ENCODE data around the gene NOLC1.

The NOLC1 gene

DNA sequence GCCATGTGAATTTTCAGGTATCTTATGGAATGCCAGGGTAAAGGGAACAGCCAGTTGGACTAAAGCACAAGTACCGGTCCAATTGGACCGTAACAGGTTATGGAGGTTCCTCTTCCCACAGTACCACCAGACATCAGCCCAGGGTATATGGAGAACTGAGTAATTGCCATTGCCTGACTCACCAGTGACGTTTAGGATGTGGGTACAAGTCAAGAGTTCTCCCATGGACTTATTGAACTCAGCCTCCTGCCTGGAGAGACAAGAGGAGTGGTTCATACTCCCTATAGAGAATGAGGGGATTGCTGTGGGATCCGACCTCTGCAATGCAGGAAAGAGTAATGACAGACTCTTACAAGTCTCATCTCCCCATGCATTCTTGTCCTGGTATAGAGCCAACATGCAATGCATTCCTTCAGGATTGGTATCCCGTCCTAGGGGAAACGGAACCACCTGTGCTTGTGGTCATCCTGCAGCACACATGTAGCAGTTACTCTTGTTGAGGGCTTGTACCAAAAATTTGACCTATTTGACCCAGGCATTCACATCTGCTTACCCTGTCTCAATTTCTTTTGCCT lies 43.2 kb downstream of the NOLC1 start:
- Histone ChIP-seq H3K9ac (ENCODE audit: low read length) (no peak overlapping the region), H3K27me3 (ENCODE audit: insufficient read depth, low read length) (no peaks in the 10 kb centered on the region), H4K20me1 (ENCODE audit: insufficient read depth, low read length) (no peaks in the 10 kb centered on the region), H3K4me1 (ENCODE audit: insufficient read depth, low read length, severe bottlenecking) (no peaks in the 10 kb centered on the region), H2AFZ (ENCODE audit: low read length) (no peak overlapping the region), H3K36me3 (ENCODE audit: insufficient read depth, low read length) (no peaks in the 10 kb centered on the region), H3K79me2 (ENCODE audit: insufficient read depth, low read length) (no peaks in the 10 kb centered on the region), H3K4me2 (ENCODE audit: low read length) (no peak overlapping the region), H3K27ac (ENCODE audit: low read depth, low read length, poor library complexity, severe bottlenecking) (no peak overlapping the region), H3F3A (ENCODE audit: insufficient read depth, low read length) (no peaks in the 10 kb centered on the region), H3K4me3 (ENCODE audit: low read depth, low read length, poor library complexity, severe bottlenecking) (no peak overlapping the region), H3K9me2 (ENCODE audit: low read depth, low read length) (no peaks in the 10 kb centered on the region), H3K9me3 (ENCODE audit: low read length) (no peaks in the 10 kb centered on the region)
- no peak for TF ChIP-seq EZH2 (IDR thresholded peaks at IDR 0.05; ENCODE audit: borderline replicate concordance, low read length)
- no peak for TF ChIP-seq CTCF (IDR thresholded peaks at IDR 0.05; ENCODE audit: low read length)

- Histone ChIP-seq H3K4me3 (ENCODE audit: low read depth, low read length, poor library complexity, severe bottlenecking) (no peak overlapping the region), H3K9me2 (ENCODE audit: low read depth, low read length) (no peaks in the 10 kb centered on the region), H3K9me3 (ENCODE audit: low read length) (no peaks in the 10 kb centered on the region), H4K20me1 (ENCODE audit: insufficient read depth, low read length) (no peaks in the 10 kb centered on the region), H3K27me3 (ENCODE audit: insufficient read depth, low read length) (no peaks in the 10 kb centered on the region), H2AFZ (ENCODE audit: low read length) (no peak overlapping the region), H3K9ac (ENCODE audit: low read length) (no peak overlapping the region), H3K4me1 (ENCODE audit: insufficient read depth, low read length, severe bottlenecking) (no peaks in the 10 kb centered on the region), H3F3A (ENCODE audit: insufficient read depth, low read length) (no peaks in the 10 kb centered on the region), H3K4me2 (ENCODE audit: low read length) (no peak overlapping the region), H3K79me2 (ENCODE audit: insufficient read depth, low read length) (no peaks in the 10 kb centered on the region), H3K27ac (ENCODE audit: low read depth, low read length, poor library complexity, severe bottlenecking) (no peak overlapping the region), H3K36me3 (ENCODE audit: insufficient read depth, low read length) (no peaks in the 10 kb centered on the region)
- TF ChIP-seq CTCF (IDR thresholded peaks at IDR 0.05; ENCODE audit: low read length): no peak
- TF ChIP-seq EZH2 (IDR thresholded peaks at IDR 0.05; ENCODE audit: borderline replicate concordance, low read length): no peak
Measured at GRCh38 chr10:102196893-102197292, 44.7 kb downstream of the NOLC1 start.

- H4K20me1 ChIP-seq (ENCODE audit: insufficient read depth, low read length): no peaks in the 10 kb centered on the region
- H2AFZ ChIP-seq (ENCODE audit: low read length): no peak overlapping the region
- no peak for TF ChIP-seq CTCF (IDR thresholded peaks at IDR 0.05; ENCODE audit: low read length)
- TF ChIP-seq EZH2 (IDR thresholded peaks at IDR 0.05; ENCODE audit: borderline replicate concordance, low read length): no peak
- no peaks in the 10 kb centered on the region for H3K79me2 ChIP-seq (ENCODE audit: insufficient read depth, low read length)
- H3K9ac ChIP-seq (ENCODE audit: low read length): no peak overlapping the region
- H3K27ac ChIP-seq (ENCODE audit: low read depth, low read length, poor library complexity, severe bottlenecking): no peak overlapping the region
- H3K9me2 ChIP-seq (ENCODE audit: low read depth, low read length): no peaks in the 10 kb centered on the region
- no peaks in the 10 kb centered on the region for H3K36me3 ChIP-seq (ENCODE audit: insufficient read depth, low read length)
- no peaks in the 10 kb centered on the region for H3F3A ChIP-seq (ENCODE audit: insufficient read depth, low read length)
- H3K9me3 ChIP-seq (ENCODE audit: low read length): no peaks in the 10 kb centered on the region
- no peak overlapping the region for H3K4me3 ChIP-seq (ENCODE audit: low read depth, low read length, poor library complexity, severe bottlenecking)
- no peak overlapping the region for H3K4me2 ChIP-seq (ENCODE audit: low read length)
- H3K27me3 ChIP-seq (ENCODE audit: insufficient read depth, low read length): no peaks in the 10 kb centered on the region
- no peaks in the 10 kb centered on the region for H3K4me1 ChIP-seq (ENCODE audit: insufficient read depth, low read length, severe bottlenecking)
Measured at GRCh38 chr10:102198027-102198426, 45.8 kb downstream of the NOLC1 start.

Measured in OCI-LY1 (cell line).